ENCODE data around the gene PITX1.

- TF ChIP-seq CTCF (IDR thresholded peaks at IDR 0.05; ENCODE audit: insufficient read depth, low read length, poor library complexity, severe bottlenecking) (no peak), EZH2phosphoT487 (conservative IDR thresholded peaks at IDR 0.05; ENCODE audit: low read length) (no peak)
Measured at GRCh38 chr5:135020111-135020895, 13.7 kb downstream of the PITX1 start.
